Upper lobe of right lung (tissue), 1 donor: Measurements from ENCODE around the gene ATE1. TPM values are rescaled to one million over a fixed set of nuclear protein-coding genes. Genes with fewer than 3 reads are reported as not detected.

Experiments used
- ATAC-seq: fragments of 200-7000 bp; cut with Tn5 transposase; one replicate; pipeline ENCODE4 v1.9.1; 2020; ENCODE audit warnings: mild to moderate bottlenecking, moderate library complexity
- DNase-seq: peaks from one replicate; pipeline ENCODE4 v3.0.0-alpha.2; 2020
- H3K27ac ChIP-seq: fragments of 200-600 bp; one replicate; pipeline ENCODE4 v1.8.0; 2022
- H3K27me3 ChIP-seq: fragments of 200-600 bp; one replicate; pipeline ENCODE4 v1.8.0; 2022; ENCODE audit warnings: mild to moderate bottlenecking
- H3K36me3 ChIP-seq: fragments of 200-600 bp; one replicate; pipeline ENCODE4 v1.8.0; 2022
- H3K4me1 ChIP-seq: fragments of 200-600 bp; one replicate; pipeline ENCODE4 v1.8.0; 2022
- H3K4me3 ChIP-seq: fragments of 200-600 bp; one replicate; pipeline ENCODE4 v1.8.0; 2022; ENCODE audit warnings: mild to moderate bottlenecking
- H3K9me3 ChIP-seq: fragments of 200-600 bp; one replicate; pipeline ENCODE4 v1.8.0; 2022
- CTCF ChIP-seq: fragments of 200-600 bp; IDR thresholded peaks from one replicate; pipeline ENCODE4 v1.8.0; 2022; ENCODE audit warnings: antibody characterized with exemption
- intact Hi-C: fragments of 100-400 bp; cut with DNase I; formaldehyde crosslinking; loops from one replicate; pipeline ENCODE4 v1.11.0; 2022
- total RNA-seq: library from RNA; stranded (reverse); fragmentation: NEBNext Ultra II Directional; extraction: Animal tissue kit (Norgen Biotek cat#: 25700); gene quantifications from one replicate; pipeline ENCODE4 v1.2.1, GENCODE V29; 2021
- donor health status: DM: no; HTN: yes; CAD: no; lungs with severe emphysema.

ATE1 gene
- total RNA-seq, 1 donor from 2014 or later: 26.6 TPM

DNA sequence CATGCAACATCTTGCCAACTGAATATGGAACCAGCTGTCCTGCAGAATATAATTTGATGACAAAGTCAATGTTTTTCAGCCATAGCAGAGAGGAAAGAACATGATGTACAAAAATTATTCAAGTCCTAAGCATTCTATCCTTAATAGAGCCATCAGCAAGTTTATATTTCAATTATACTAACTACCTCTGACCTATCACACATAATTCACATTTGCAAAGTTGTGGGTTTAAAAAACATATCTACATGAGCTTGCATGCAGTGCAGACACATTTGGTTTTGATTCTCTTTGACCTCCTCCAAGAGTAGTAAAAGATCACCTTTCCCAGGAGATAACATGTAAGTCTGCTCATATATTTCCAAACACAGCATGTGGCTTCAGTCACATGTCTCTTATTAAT lies 203.5 kb downstream of the ATE1 start:
- Histone ChIP-seq H3K9me3 (no peaks in the 10 kb centered on the region), H3K4me1 (no peaks in the 10 kb centered on the region), H3K4me3 (no peak overlapping the region), H3K27me3 (no peaks in the 10 kb centered on the region), H3K36me3 (no peaks in the 10 kb centered on the region), H3K27ac (no peak overlapping the region)
- DNase-seq (no peak), ATAC-seq (no peak)
- TF ChIP-seq CTCF: no peak
- intact Hi-C loops: no loop called here

DNA sequence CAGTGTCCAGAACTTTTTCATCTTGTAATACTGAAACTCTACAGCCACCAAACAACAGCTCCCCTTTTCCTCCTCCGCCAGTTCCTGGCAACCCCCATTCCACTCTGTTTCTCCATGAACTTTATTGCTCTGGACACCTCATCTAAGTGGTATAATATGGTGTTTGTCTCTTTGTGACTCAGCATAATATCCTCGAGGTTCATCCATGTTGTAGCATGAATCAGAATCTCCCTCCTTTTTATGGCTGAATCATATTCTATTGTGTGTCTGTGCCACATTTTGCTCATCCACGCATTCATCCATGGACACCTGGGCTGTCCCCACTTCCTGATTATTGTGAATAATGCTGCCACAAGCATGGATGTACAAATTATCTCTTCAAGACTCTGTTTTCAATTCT lies 205.2 kb downstream of the ATE1 start:
- no peaks in the 10 kb centered on the region for H3K27me3 ChIP-seq
- H3K4me3 ChIP-seq: no peak overlapping the region
- H3K4me1 ChIP-seq: no peaks in the 10 kb centered on the region
- ATAC-seq (no peak), DNase-seq (no peak)
- intact Hi-C loops: no loop called here
- no peaks in the 10 kb centered on the region for H3K36me3 ChIP-seq
- no peak for TF ChIP-seq CTCF
- H3K27ac ChIP-seq: no peak overlapping the region
- no peaks in the 10 kb centered on the region for H3K9me3 ChIP-seq

GRCh38 chr10:121721257-121721656 lies 206.6 kb downstream of the ATE1 start:
- intact Hi-C loops: no loop called here
- Histone ChIP-seq H3K4me3 (no peak overlapping the region), H3K27me3 (no peaks in the 10 kb centered on the region), H3K36me3 (no peaks in the 10 kb centered on the region), H3K27ac (no peak overlapping the region), H3K4me1 (no peaks in the 10 kb centered on the region), H3K9me3 (no peaks in the 10 kb centered on the region)
- ATAC-seq (no peak), DNase-seq (no peak)
- TF ChIP-seq CTCF: no peak

DNA sequence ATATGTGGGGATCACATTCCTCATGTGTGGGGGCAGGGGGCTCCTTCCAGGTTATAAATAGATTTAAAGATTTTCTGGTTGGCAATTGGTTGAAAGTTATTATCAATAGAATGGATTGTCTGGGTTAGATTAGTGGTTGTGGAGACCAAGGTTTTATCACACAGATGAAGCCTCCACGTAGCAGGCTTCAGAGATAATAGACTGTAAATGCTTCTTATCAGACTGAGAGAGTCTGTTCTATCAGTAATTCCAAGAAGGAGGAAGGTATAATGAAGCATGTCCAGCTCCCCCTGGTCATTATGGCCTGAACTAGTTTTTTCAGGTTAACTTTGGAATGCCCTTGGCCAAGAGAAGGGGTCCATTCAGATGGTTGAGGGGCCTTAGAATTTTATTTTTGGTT lies 211.9 kb downstream of the ATE1 start:
- intact Hi-C loops: no loop called here
- no peaks in the 10 kb centered on the region for H3K36me3 ChIP-seq
- no peaks in the 10 kb centered on the region for H3K4me1 ChIP-seq
- ATAC-seq (no peak), DNase-seq (no peak)
- H3K4me3 ChIP-seq: no peak overlapping the region
- H3K27me3 ChIP-seq: no peaks in the 10 kb centered on the region
- no peak for TF ChIP-seq CTCF
- H3K27ac ChIP-seq: no peak overlapping the region
- H3K9me3 ChIP-seq: peaks cover 4% of the 10 kb centered on the region

- Histone ChIP-seq H3K4me3 (no peak overlapping the region), H3K9me3 (peaks cover 4% of the 10 kb centered on the region), H3K36me3 (no peaks in the 10 kb centered on the region), H3K27ac (no peak overlapping the region), H3K4me1 (no peaks in the 10 kb centered on the region), H3K27me3 (no peaks in the 10 kb centered on the region)
- DNase-seq (no peak), ATAC-seq (no peak)
- TF ChIP-seq CTCF: no peak
- intact Hi-C loops: no loop called here
These were observed 212.8 kb downstream of the ATE1 start for GRCh38 chr10:121715076-121715475.

GRCh38 chr10:121713486-121713885 lies 214.3 kb downstream of the ATE1 start:
- DNase-seq: no peak
- no peaks in the 10 kb centered on the region for H3K36me3 ChIP-seq
- H3K4me1 ChIP-seq: no peaks in the 10 kb centered on the region
- H3K4me3 ChIP-seq: no peak overlapping the region
- no peak for TF ChIP-seq CTCF
- intact Hi-C loops: no loop called here
- H3K27ac ChIP-seq: no peak overlapping the region
- H3K9me3 ChIP-seq: peaks cover 4% of the 10 kb centered on the region
- no peak for ATAC-seq
- H3K27me3 ChIP-seq: peaks cover 7% of the 10 kb centered on the region
